Measurements from ENCODE around the gene PACRG.
"Not testable (repeated sequence)": the region's sequence is repeated elsewhere in the genome, so short reads cannot be mapped to it uniquely, and the experiment has no call there.

Gene PACRG

DNA sequence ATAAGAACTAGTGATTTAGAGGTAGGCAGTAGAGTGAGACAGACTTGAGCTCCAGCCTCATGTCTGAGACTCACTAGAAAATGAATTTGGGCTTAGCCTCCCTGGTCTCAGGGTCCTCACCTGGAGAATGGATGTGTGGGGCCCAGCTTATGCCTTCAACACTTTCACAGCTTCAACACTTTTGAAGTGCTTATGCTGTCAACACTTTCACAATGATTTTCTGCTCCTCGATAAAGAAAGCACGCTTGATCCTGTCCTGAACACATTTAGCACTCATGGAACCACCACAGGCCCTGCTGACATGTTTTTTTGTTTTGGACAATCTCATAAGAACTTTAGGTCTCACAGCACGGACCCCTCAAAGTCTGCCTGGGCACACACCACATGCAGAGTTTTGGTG lies 229.3 kb downstream of the PACRG start:
- DNase-seq: no peak

DNA sequence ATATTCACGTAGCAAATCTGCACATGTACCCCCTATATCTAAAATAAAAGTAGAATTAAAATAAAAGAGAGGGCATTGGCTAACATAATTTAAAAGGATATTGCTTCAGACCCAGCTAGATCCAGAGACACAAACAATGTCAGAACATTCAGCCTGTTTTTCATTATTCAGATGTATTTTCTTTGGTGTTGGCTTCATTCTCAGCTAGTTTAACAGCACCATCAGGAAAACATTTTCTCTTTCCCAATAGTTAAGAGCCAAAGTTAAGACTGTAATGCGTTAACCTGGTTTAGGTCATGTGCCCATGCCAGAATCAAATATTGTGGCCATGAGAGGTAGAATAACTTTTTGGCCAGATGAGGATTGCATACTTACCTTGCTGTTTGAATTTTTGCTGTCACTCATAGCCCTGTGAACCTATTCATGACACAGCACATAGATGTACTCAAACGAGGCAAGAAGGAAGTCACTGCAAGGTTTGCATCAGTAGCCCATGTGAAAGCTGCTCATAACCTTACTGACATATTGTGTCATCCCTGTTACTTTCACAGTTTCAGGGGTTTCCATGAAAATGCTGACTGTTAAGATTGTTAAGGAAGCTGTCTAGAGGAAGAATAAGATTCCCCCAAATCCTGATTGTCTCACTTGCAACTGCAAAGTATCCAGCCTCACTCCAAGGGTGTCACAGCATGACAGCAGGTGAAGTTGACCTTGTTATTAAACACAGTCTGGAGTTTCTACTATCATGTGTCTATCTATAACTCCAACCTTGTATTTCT lies 233.1 kb downstream of the PACRG start:
- DNase-seq: no peak

GRCh38 chr6:162962093-162962492 lies 234.3 kb downstream of the PACRG start:
- no peak for DNase-seq

DNA sequence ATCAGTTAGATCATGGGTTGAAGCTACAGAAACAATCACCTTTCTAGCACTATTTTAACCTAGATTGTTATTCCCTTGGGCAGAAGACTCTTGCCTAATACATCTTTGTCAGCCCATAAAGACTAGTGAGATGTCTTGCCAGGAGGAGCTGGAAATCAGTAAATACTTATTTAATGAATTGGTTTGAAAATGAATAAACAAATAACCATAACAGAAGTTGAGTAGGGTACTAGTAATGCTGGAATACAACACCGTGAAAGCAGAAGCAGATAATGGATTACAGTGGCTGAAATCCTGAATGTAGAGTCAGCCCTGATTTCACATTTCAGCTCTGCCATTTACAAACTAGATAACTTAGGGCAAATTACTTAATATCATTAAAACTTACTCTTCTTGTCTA lies 236.1 kb downstream of the PACRG start:
- no peak for DNase-seq

- DNase-seq: no peak
Measured at GRCh38 chr6:162964488-162965140, 236.8 kb downstream of the PACRG start.

- no peak for DNase-seq
Measured at GRCh38 chr6:162965366-162965765, 237.6 kb downstream of the PACRG start.

DNA sequence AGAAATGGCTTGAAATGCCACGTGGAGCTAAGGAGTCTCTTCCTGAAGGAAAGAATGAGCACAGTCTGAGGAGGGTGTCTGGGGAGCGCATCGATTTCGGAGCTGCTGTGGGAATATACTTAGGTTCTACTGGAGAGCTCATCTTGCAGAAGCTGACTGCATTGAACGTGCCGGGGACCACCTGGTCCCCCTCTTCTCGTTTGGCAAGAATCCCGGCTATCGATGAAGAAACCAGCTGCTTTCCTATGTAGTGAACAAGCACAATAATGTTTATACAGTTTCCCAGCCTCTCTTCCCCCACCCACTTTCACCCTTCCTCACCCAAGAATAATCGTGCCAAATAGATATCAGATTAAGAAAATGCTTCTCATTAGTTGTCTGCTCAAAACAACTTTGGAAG lies 242.5 kb downstream of the PACRG start:
- no peak for DNase-seq

DNA sequence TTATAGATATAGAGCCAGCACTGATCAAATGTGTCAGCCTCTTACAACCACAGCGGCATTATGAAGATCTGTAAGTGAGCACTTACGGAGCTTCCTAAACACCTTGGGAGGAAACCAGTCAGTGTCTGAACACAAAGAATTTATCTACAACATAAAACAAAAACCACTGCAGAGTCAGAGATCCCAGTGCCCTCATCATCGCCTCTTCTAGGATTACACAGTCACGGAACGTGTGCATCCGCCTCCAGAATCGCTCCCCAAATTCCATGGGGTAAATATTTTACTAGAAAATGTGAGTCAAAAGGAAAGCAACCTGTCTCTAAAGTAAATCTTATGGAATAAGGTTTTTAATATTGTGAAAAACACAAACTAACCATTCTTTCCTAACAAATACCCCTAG lies 243.6 kb downstream of the PACRG start:
- no peak for DNase-seq

- DNase-seq: no peak
Measured at GRCh38 chr6:162973151-162973872, 245.5 kb downstream of the PACRG start.

DNA sequence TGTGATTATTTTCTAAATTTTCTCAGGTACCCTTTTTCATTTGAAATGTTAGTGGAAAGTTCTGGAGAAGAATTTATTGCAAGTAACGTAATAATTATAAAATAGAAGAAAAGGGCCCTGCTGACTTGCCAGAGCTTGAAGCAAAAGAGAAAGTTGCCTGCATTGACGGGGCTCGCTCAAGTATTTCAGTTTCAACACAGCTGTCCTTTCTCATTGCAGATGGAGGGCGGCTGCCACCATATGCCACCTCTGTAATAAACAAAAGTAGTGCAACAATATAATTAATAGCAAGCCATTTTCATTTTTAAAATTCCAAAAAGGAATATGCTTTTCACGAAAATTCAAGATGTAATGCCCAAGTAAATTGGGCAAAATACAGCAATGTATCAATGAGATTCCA lies 246.2 kb downstream of the PACRG start:
- no peak for DNase-seq

- no peak for DNase-seq
Measured at GRCh38 chr6:162974685-162975084, 246.9 kb downstream of the PACRG start.

DNA sequence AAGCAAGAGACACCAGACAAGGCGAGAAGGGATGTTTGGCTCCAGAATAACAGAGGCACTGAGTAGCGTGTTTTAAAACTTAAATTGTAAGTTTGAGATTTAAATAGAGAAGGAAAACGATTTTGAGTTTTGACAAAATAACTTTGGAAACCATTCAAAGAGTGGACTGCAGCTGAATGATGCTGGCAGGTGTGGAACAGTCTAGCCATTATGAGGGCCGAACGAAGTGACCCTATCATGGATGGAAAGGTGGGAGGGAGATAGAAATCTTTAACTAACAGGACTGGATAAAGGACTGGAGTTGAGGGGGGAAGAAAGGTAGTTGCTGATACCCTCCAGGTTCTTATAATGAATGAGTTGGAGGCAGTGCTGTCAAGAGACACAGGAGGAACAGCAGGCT lies 248.4 kb downstream of the PACRG start:
- DNase-seq: no peak

- DNase-seq: not testable (repeated sequence)
Measured at GRCh38 chr6:162983234-162983633, 255.5 kb downstream of the PACRG start.

DNA sequence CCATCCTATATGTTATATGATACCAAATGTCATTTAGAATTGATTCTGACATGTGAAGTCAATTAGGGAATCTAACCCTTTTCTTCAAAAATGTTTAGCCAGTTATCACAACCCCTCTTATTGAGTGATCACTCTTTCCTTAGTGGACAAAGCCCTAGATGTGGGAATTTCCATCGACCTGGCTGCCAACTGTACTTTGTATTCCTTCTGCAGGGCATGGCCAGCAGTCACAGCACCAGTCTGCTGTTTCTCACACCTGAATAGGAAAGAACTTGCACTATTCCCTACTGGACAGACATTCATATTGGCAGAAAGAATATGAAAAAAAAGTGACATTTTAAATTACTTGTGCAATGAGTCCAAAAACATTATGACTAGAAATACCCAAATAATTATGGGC lies 271.0 kb downstream of the PACRG start:
- DNase-seq: no peak

GRCh38 chr6:162999575-163000285 lies 272.0 kb downstream of the PACRG start:
- DNase-seq: no peak

DNA sequence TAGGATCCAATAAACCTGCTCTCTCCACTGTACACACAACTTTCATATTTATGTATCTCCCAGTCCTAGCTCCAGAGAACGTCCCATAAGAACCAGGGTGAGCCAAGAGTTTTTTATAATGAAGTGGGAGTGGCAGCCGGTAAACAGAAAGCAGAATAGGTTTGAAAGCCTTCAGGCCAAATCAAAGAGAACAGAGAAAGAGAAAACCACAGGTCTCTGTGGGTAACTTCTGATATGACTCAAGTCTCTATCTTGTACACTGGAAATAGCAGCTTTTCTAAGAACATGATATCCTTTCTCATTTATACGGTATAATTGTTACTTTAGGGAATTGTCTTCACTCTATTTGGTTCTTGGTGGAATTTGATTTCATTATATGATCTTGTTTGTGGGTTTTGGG lies 273.6 kb downstream of the PACRG start:
- no peak for DNase-seq

DNA sequence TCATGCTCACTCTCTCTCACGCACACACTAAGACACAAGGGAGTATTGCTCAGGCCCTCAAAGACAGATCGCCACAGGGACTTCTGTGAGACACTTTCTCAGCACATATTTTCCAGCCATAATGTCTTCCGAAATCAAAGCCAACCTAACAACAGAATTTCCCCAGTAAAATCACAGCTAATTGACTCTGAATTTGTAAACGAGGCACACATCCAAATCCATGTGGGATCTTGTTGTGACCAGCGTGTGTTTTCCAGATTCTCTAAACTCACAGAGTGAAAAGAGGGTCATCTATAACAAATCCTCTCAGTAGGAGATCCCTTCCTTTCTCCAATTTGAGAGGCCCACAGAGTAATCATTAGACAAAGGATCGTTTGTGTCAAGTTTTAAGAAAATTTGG lies 280.4 kb downstream of the PACRG start:
- DNase-seq: no peak

GRCh38 chr6:163008626-163009025 lies 280.9 kb downstream of the PACRG start:
- no peak for DNase-seq

GRCh38 chr6:163010145-163010544 lies 282.4 kb downstream of the PACRG start:
- no peak for DNase-seq

- DNase-seq: no peak
Measured at GRCh38 chr6:163014736-163015135, 287.0 kb downstream of the PACRG start.

GRCh38 chr6:163017801-163018200 lies 290.0 kb downstream of the PACRG start:
- DNase-seq: no peak

DNA sequence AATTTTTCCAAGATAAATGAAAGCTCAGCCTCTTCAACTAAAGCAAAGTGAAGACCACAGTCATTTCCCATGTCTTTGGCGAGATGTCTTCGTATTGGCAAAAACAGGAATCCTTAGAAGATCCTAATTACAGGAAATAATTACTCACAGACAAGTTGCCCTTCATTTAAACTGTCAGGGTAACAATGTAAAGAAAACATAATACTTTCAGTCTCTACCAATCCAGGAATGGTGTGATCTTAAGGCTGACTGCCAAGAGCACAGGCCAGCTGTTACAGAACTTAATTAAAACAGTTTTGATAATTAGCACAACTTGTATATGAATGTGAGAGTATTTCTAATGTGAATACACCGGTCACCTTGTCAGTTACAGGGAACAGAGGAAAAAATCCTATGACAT lies 292.2 kb downstream of the PACRG start:
- no peak for DNase-seq

DNA sequence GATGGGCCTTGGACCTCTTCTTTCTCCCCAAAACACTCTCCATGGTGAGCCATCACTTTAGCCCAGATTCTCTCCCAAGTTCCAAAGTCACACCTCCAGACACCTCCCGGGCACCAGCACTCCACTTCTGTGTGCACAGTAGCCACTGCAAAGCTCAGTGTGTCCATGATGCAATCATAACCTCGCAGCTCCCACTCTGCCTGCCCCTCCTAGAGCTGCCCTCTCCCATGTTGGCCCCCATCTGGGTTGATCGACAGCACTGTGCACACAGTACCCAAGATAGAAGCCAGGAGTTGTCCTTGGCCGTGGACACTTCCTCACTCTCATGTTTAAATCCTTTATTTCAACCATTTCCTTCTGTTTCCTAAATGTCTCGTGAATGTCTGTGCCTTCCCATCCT lies 293.3 kb downstream of the PACRG start:
- no peak for DNase-seq
